Head of caudate nucleus (tissue), 42 donors: ENCODE results near the gene CHD9.
"Not testable (repeated sequence)": the region's sequence is repeated elsewhere in the genome, so short reads cannot be mapped to it uniquely, and the experiment has no call there.

Source experiments
- DNase-seq, 42 donors: peaks; one replicate each; pipeline versions ENCODE4 v3.0.0 to v3.0.0-alpha.2; 2020 to 2021; ENCODE audit warnings: mixed read lengths in 7 of 42
- intact Hi-C: fragments of 100-400 bp; cut with DNase I; formaldehyde crosslinking; loops from one replicate; pipeline ENCODE4 v1.15.0; 2022

CHD9 gene

DNA sequence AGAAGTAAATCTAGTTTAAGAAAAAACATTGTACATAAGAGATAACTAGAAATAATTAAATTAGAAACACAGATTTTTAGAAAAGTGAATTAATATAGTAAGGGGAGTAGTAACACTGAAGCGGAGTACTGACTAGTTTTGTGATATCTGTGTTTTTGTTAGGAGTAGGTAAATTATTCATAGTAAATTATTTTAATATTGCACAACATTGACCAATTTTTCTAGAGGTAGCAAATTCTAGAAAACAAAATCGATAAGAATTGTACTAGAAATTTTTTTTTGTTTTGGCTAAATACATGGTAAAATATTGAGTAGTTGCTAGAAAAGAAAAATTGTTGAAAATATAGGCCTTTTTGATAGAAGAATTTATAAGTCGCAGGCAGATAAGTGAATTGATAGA lies 156.5 kb downstream of the CHD9 start:
- intact Hi-C loops = no loop called here
- DNase-seq = no peak

DNA sequence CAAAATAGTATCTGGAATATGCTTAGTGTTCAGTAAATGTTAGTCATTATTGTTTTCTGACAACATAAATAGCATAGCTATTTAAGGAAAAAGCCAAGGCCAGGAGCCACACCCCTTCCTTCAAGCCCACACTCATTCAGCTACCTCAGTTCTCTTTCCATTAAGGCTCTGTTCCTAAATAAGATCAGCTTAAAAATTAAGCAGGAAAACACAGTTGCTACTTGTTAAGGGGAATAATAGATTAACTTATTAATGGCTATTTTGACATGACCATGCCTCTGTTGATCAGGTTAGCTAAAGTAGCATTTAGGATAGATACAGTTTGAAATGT lies 158.1 kb downstream of the CHD9 start:
- intact Hi-C loops = no loop called here
- DNase-seq = no peak

DNA sequence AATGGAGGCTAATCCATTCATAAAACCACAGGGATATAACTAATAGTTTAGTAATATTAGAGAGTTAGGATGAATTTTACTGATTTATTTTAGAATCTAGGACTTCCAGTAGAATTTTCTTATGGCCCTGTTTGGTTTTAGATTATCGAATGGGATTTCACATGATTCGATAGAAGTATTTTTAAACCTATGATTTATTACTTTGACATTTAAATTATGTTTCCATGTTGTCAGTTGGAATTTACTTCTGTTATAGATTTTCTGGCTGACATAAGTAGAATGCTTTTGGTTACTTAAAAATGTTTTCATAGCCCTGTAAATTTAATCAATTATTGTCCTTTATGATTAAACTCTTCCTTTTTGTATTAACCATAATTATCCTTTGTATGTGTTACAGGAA lies 158.8 kb downstream of the CHD9 start:
- intact Hi-C loops = no loop called here

DNA sequence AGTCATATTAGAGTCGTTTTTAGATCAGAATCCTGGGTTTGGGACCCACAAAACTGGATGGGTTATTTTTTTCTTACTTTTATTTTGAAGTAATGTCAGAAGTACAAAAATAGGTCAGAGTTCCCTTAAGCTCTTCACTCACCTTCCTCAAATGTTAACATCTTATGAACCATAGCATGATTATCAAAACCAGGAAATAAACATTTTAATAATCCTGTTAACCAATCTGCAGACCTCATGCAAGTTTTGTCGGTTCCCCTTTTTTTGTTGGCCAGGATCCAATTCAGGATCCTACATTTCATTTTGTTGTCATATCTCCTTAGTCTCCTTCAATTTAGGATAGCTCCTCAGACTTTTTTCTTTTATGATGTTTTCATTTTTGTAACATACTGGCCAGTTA lies 162.0 kb downstream of the CHD9 start:
- no peak for DNase-seq
- intact Hi-C loops = no loop called here

More for the DNA sequence above, 158.8 kb downstream of the CHD9 start:
- DNase-seq = no peak

DNA sequence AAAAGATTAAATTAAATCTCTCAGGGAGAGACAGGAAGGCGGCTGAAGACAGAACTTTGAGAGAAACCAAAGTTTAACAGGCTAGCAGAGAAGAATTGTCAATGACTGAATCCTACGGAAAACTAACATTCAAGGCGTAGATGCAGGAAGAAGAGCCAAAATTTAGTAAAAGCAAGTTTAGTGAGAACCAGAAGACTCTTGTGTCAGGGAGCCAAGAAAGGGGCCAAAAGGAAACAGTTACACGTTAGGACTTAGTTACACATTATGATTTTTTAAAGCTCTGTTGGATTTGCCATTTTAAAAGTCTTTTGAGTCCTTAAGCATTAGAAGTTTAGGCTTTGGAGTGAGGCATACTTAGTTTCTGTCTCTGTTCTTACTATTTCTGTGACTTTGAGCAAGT lies 164.6 kb downstream of the CHD9 start:
- DNase-seq = no peak

DNA sequence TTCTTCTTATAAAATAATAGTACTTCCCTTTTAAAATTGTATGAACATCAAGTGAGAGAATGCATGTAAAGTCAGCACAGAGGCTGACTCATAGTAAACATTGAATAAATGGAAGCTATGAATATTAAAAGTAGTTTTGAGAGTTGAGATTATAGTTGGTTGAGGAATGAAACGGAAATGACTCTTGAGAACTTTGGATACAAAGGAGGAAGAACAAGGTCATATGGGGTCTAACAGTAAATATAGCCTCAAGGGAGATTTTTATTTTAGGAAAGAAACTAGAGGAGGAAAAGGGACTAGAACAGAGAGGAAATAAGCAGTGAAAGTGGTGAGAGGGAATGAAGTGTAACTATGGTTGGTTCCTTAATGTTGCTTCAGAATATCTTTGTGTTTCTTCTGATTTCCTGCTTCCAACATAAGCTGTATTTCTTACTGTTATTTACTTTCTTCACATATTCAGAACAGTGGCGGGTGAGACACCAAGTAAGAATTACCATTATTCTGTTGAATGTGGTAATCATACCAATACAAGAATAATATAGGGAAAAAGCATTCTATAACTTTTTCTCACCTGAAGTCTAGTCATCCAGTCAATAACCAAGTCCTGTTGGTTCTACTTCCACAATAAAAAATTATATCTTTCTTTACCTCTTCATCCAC lies 165.1 kb downstream of the CHD9 start:
- intact Hi-C loops = no loop called here
- no peak for DNase-seq

More for the DNA sequence above, 164.6 kb downstream of the CHD9 start:
- intact Hi-C loops = no loop called here

DNA sequence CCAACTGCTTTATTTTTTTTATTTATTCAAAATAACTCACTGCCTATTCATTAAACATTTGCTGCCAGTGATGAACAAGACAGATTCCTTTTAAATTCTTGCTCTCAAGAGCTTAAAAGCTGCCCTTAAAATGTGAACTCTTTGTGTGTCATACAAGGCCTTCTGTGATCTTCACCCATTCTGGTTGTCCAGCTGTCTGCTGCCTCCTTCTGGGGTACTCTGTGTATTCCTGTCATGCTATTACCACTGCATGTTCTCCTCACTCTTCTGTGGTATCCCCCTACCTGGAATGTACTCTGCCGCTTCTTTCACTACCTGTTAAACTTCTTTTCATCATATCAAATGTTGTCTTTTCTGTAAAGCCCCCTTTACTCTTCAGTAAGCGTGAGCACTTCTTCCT lies 165.8 kb downstream of the CHD9 start:
- peak in 12 of 42 donors; percentile 4 to 54 (median 25) for DNase-seq
- intact Hi-C loops = no loop called here

DNA sequence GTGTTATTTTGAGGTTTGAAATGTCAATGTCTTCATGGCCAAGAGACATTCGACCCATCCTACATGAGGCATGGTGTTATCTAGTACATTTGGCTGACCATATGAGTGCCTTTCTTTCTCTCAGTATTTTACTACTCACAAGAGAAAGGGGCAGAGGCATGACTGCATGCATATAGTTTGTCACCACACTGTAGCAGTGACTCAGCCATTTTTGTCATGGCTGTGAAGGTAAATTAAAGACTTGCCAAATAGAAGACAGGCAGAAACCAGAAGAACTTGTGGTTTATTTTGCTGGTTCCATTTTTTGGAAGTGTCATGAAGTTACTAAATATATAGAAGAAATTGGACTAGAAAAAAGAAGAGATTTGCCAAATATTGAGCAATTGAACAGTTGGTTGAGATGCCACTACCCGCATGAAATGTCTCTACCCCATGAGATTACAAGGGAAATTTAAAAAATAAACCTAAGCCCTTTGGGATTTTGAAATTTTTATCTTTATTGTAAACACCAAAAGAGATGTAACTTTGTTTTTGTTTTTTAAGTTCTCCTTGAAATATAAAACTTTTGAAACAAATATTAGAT lies 170.3 kb downstream of the CHD9 start:
- intact Hi-C loops = no loop called here
- DNase-seq = no peak

DNA sequence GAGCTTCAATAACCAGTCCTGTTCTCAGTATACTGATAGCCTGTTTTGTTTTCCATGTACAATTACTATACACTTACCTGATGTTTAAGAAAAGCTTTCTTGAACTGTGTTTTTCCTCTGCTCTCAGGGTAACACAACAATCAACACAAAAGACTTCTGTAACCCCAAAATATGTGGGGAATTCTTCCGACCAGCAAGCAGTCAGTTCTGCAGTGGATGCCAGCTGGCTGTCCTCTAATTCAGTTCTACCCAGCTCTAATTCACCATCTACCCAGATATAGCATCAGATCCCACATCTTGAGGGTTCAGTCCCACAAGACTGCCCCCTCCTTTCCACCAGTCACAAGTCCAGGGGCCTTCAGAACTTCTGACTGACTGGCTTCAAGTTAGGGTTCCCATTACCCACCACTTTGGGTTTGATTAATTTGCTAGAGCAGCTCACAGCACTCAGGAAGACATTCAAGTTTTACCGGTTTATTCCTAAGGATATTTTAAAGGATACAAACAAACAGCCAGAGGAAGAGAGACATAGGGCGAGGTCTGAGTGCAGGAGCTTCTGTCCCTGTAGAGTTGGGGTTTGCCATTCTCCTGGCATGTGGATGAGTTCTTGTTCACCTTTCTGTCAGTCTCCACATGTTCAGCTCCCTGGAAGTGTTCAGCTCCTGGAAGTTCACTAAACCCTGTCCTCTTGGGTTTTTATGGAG lies 178.2 kb downstream of the CHD9 start:
- no peak for DNase-seq
- intact Hi-C loops = no loop called here

DNA sequence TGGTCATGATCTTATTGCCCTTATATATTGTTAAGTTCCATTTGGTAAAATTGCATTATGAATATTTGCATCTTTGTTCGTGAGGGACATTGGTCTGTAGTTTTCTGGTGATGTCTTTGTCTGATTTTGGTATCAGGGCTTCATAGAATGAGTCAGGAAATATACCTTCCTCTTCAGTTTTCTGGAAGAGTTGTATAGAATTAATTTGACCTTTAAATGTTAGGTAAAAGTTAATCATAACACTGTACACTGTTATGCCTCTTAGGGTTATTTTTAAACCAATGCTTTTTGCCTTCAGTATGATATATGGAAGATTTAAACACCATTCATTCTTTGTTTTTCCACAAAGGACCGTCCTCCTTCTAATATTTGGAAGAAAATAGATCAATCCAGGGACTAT lies 180.0 kb downstream of the CHD9 start:
- intact Hi-C loops = no loop called here
- DNase-seq = no peak

DNA sequence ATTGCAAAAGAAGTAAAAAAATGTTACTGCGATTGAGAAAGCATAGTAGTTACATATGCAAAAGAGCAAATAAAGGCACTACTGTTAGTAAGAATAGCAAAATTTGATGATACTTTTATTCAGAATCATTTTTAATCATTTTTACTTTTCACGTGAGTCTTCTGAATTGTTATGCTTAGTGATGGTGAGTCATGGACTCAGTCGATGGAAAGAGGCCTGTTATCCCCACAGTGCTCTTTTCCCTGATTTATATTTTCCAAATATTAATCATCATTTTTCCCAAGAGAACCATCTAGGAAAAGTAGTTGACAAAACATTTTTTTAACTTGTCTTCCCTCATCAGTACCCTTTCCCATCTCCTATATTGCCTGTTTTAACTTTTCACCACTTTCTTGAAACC lies 181.1 kb downstream of the CHD9 start:
- intact Hi-C loops = no loop called here
- DNase-seq = no peak

DNA sequence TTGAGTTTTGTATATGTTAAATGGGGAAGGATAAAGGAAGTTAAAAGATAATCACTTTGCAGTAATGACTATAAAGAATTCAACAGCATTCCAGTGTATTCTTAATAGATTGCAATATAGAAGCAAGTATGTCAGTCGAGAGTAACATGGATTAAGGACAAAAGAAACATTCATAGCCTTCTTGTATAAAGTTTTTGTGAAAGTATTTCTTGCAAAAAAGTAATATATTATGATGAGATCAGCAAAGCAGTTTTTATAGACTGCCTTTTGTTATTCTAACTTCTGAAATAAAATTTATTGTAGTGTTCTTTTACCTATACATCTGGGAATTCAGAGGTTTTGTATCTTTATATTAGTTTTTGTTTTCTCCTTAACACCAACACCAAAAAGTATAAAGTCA lies 194.5 kb downstream of the CHD9 start:
- intact Hi-C loops = no loop called here
- no peak for DNase-seq

DNA sequence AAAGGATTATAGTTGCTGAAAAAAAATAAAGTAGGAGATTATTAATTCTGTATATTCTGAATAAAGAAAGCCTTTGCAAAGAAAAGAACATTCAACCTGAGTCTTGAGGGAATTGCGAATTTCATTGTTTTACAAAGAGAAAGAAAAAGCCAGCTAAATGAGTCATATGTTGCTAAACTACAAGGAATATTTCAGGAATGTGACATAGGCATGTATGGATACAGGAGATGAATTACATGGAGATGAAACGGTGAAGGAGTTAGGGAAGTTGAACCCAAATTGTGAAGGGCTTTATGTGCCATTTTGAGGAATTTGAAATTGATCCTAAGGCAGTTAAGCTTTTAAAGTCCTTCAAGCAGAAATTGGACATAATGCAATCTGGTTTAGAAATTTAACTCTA lies 202.2 kb downstream of the CHD9 start:
- no peak for DNase-seq
- intact Hi-C loops = no loop called here

DNA sequence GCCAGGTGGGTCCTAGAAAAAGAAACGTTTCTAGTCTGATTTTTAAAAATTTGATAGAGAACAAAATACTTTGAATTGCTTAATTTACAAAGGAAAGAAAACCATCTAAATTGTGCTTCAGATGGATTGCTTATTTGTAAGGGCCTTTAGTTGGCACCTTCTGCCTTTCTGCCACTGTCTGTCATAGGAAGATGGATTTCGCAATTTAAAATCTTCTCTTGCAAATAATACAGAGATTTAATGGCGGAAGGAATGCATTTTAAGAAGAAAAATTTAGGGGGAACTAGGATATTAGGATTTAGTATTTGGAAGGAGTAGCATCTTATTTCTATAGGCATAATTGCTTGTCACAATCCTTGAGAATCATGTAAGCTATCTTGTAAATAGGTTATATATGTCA lies 204.0 kb downstream of the CHD9 start:
- no peak for DNase-seq
- intact Hi-C loops = no loop called here

DNA sequence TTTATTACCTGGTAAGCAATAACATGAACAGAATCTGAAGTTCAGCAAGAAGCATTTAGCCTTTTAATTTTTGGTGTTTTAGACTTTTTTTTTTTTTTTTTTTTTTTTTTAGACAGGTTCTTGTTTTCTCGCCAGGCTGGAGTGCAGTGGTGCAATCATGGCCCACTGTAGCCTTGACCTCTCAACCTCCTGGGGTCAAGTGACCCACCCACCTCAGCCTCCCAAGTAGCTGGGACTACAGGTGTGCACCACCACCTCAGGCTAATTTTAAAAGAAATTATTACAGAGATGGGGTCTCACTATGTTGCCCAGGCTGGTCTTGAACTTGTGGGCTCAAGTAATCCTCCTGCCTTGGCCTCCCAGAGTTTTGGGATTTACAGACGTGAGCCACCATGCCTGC lies 206.5 kb downstream of the CHD9 start:
- DNase-seq = no peak
- intact Hi-C loops = no loop called here

DNA sequence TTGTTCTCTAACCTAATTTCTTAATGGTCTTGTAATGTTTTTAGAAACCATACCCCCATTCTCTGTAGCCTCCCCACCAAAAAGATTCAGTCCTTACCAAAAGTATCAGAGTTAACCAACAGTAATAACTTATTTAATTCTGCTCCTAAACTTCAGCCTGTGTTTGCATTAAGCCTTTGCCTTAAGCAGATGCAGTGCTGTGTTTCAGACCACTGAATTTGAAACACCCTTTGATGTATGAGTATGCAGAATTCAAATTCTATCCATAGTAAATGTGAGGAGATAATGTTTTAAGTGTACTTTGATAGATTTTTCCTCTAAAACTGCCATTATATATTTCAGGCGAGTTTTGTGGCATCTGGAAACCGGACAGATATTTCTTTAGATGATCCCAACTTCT lies 207.9 kb downstream of the CHD9 start:
- intact Hi-C loops = no loop called here
- DNase-seq = no peak

DNA sequence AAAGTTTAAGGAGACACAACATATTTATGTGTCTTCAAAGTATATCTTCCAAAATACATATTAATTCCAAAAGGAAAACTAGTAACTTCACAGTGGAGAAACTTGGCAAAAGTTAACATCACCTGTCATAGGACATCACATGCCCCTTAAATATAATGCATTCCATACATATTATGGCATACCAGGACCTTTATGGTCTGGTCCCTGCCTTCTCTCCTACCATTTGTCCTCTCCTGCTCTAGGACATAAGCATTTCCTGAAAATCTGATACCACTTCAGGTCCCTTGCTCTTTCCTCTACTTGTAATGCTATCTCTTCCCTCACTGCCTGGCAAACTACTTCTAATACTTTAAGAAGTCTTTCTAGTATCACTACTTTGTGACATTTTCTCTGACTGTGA lies 211.4 kb downstream of the CHD9 start:
- no peak for DNase-seq
- intact Hi-C loops = no loop called here

DNA sequence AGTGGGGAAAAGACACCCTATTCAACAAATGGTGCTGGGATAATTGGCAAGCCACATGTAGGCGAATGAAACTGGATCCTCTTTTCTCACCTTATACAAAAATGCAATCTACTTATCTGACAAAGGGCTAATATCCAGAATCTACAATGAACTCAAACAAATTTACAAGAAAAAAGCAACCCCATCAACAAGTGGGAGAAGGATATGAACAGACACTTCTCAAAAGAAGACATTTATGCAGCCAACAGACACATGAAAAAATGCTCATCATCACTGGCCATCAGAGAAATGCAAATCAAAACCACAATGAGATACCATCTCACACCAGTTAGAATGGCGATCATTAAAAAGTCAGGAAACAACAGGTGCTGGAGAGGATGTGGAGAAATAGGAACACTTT lies 223.7 kb downstream of the CHD9 start:
- intact Hi-C loops, DNase-seq: not testable (repeated sequence)

DNA sequence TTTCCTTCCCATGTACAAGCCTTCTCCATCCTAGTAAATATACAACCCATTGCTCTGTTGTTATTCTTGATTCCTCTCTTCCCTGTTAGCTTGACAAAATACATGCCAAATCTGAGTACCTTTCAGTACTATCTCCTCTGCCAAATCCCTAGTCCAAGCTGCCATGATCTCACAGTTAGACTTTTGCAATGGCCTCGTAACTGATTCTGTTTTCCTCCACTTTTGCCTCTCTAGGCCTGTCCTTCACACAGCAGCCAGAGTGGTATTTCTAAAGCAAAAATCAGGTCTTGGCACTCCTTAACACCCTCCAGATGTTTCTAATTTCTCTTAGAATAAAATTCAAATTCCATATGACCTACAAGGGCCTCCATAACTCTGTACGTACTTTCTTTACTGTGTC lies 226.5 kb downstream of the CHD9 start:
- no peak for DNase-seq
- intact Hi-C loops = loop anchor here (10.0 kb wide), 1 partner anchor 226 kb away; the partner anchor contains the start of genes CHD9 and CHD9NB

DNA sequence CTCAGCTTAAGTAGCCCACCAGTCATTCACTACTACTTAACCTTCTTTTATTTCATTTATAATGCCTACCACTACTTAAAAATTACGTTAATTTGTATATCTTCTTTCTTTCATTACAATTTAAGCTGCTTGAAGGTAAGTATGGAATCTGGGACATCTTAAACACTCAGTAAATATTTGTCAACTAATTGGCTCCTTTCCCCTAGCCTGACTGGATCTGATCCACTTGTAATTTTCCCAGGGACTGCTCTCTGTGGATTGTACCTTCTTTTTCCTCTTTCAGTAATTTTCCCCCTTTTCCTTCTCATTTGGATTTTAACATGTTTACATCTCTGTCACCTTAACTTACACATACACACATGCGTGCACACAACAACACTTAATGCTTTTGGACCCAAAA lies 227.1 kb downstream of the CHD9 start:
- intact Hi-C loops = loop anchor here (10.0 kb wide), 1 partner anchor 227 kb away; the partner anchor contains the start of genes CHD9 and CHD9NB
- no peak for DNase-seq

DNA sequence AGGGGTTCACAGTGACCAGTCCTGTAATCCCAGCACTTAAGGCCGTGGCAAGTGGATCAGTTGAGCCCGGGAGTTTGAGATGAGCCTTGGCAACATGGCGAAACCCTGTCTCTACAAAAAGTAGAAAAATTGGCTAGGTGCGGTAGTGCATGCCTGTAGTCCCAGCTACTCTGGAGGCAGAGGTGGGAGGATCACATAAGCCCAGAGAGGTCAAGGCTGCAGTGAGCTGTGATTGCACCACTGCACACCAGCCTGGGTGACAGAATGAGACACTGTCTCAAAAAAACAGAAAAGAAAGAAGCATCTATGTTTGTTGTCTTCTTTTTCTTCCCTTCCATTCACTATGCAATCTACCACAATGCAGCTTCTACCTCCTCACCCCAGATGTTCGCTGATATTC lies 227.5 kb downstream of the CHD9 start:
- intact Hi-C loops = loop anchor here (10.0 kb wide), 1 partner anchor 228 kb away; the partner anchor contains the start of genes CHD9 and CHD9NB
- DNase-seq = no peak
